GM12865 (cell line): ENCODE results near the gene OTUB2.

Source experiments
- DNase-seq: peaks from one replicate; pipeline ENCODE4 v3.0.0; 2010; ENCODE audit warnings: low read depth
- H3K4me3 ChIP-seq: 2 replicates; pipeline ENCODE4 v1.5.1; 2011; ENCODE audit warnings: mild to moderate bottlenecking, low read depth, low read length, control low read depth
- TF ChIP-seq, protein P1 (sequence below): IDR thresholded peaks from 2 replicates; pipeline ENCODE4 v1.5.1; 2011; ENCODE audit warnings: low read length, control low read depth, low read depth, inconsistent platforms; ENCODE audit not compliant: insufficient read depth; ENCODE audit errors: missing control alignments

Gene OTUB2

DNA sequence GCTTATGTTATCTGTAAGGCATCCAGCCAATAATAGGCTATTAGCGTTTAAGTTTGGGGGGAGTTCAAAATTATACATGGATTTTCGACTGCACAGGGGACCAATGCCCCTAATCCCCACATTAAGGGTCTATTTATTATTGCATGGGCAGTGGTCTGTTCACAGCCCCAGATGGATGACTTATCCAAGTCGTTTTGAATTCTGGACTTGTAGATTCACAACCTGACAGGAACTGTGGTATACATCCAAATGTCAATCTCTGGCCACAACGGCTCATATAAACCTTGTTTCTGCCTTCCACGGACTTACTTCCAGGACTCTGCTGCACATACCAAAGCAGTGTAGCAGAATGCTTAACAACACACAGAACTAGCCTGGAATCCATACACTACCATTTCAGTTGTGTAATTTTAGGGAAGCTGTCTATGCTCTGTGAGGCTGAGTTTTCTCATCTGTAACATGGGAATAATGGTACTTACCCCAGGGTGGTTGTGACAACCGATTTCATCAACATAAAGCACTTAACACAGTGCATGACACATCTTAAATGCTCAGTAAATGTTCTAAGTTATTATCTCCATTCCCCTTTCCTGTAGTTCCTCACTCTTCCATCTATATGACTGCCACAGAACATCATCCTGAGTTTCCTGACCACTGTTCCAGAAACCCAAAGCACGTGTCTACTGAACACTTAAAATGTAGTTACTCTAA, 51.1 kb downstream of the OTUB2 start:
- H3K4me3 ChIP-seq = no peak overlapping the region
- DNase-seq = no peak
- TF ChIP-seq, protein P1, sequence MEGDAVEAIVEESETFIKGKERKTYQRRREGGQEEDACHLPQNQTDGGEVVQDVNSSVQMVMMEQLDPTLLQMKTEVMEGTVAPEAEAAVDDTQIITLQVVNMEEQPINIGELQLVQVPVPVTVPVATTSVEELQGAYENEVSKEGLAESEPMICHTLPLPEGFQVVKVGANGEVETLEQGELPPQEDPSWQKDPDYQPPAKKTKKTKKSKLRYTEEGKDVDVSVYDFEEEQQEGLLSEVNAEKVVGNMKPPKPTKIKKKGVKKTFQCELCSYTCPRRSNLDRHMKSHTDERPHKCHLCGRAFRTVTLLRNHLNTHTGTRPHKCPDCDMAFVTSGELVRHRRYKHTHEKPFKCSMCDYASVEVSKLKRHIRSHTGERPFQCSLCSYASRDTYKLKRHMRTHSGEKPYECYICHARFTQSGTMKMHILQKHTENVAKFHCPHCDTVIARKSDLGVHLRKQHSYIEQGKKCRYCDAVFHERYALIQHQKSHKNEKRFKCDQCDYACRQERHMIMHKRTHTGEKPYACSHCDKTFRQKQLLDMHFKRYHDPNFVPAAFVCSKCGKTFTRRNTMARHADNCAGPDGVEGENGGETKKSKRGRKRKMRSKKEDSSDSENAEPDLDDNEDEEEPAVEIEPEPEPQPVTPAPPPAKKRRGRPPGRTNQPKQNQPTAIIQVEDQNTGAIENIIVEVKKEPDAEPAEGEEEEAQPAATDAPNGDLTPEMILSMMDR = no peak

DNA sequence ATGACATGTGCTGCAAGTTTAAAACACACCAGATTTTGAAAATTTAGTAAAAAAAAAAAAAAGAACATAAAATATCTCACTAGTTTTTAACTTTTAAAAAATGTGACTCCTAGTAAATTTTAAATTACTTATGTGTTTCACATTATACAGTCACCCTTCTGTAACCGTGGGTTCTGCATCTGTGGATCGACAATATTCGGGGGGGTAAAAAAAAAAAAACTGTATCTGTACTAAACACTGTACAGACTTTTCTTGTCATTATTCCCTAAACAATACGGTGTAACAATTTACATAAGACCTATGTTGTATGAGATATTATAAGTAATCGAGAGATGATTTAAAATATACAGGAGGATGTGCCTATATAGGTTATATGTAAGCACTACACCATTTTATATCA, 51.7 kb downstream of the OTUB2 start:
- TF ChIP-seq, protein P1 = no peak
- H3K4me3 ChIP-seq = no peak overlapping the region
- DNase-seq = no peak

DNA sequence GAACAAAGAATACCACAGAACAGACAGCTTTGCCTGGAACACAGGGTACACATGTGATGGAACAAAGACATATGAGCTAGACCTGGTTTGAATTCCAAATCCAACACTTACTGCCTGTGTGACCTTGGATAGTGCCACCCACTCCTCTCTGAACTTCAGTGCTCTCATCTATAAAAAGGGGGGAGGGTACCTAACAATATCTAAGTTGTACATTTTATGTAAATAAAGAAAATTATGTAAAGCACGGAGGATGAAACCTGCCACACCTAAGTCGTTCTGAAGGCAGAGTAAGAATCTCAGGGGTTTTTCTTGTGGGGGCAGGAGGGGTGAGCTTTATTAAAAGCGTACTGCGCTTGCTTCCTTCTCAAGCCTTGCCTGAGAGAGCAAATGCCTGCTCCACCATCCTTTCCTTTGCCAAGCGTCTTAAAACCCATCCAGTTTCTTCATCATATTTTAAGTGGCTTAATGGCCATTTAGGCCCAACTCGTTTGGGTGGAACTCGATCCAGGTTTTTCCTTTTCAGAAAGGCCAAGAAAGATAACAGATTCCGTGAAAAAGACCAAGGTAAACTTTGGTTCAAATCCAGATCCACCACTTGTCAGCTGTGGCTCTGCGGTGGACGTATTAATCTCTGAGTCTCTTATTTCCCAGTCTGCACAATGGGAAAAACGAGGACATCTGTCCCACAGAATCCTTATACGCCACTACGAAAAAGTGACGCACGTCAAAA, 53.9 kb downstream of the OTUB2 start:
- peak; percentile 36 for DNase-seq
- H3K4me3 ChIP-seq = peak overlapping the region; percentile 78
- TF ChIP-seq, protein P1 = no peak

DNA sequence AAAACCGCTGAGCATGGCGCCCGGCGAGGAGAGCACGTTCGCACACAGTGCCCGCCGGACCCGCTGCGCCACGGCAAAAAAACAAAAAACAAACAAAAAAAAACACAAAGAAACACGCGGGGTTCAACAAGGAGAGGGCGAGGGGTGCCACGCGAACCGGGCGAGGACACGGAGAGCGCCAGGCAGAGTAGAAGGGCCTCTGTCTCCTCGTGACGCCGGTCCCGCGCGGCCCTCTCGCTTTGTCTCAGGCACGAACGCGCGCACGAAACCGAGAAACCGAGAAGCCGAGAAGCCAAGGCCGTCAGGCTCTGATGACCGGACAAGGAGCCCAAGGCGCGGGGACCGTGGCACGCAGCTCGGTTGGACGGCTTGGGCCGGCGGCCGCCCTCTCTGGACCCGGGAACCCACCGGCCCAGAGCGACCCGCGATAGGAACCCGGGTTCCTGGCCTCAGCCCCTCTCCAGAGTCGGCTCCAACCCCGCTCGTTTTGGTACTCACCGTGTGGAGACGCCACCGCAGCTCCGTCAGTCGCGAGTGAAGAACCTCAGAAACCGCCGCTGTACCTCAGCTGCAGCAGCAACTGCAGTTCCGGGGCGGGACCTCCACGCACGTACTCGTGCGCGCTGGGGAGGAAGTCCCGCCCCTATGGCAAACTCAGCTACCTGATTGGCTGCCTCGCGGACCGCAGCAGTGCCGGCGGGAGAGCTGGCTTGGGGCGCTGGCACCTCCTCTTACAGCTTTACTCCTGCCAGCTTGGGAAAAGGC, 54.7 kb downstream of the OTUB2 start, which contains the start of the genes DDX24 and IFI27L1:
TSS of gene DDX24 (minus strand) at position 582 of the 765 bp plus-strand sequence. CDS start 1,460 bp downstream, outside the sequence.
TSS of gene IFI27L1 (plus strand) at position 690 of the 765 bp plus-strand sequence. CDS start 15,628 bp downstream, outside the sequence.
- TF ChIP-seq, protein P1 = no peak
- peak within 1 kb of the TSS; percentile 78 for H3K4me3 ChIP-seq
- DNase-seq = peak; percentile 97

DNA sequence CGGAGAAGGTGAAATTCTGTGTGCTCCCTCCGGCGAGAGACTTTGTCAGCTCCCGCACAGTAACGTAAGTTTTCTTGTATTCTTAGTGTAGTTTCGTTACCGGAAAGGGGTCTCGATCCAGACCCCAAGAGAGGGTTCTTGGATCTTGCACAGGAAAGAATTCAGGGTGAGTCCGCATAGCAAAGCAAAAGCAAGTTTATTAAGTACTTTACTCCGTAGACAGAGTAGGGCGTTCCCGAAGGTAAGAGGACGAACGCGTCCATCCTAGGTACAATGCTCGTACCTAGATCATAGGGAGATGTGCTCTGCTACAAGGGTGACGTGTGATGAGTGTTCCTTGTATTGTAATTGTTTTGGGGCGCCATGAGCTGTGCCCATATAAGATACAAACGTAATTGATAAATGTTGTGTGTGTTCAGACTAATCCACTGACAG, 55.3 kb downstream of the OTUB2 start:
- H3K4me3 ChIP-seq = peak overlapping the region; percentile 78
- DNase-seq = peak; percentile 33
- TF ChIP-seq, protein P1 = no peak

DNA sequence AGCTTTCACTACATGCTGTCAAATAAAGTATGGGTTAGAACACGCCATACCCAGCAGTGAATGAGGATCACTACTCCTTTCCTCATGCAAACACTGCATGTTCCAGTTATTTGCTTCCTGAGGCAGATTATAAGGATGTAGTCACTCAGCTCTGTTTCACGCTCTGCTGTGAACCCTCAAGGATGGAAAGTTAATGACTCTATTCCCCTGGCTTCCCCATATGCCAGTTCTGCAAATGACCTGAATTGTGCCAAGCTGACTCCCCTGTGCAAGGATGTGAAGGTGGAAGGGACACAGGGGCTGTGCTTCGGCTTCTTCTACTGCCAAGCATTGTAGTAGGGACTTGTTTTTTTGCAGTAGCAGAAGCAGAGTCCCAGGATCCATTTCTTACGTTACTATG, 61.8 kb downstream of the OTUB2 start:
- TF ChIP-seq, protein P1 = no peak
- H3K4me3 ChIP-seq = no peak overlapping the region
- no peak for DNase-seq
